Vagina (tissue), 2 donors: ENCODE results near the gene BCAS3. TPM values are rescaled to one million over a fixed set of nuclear protein-coding genes. Genes with fewer than 3 reads are reported as not detected.
A peak's percentile ranks its signal among the peaks of the same experiment; 100 is the strongest.

Experiments
- DNase-seq, 2 donors: peaks; one replicate each; pipeline ENCODE4 v3.0.0-alpha.2; 2017; ENCODE audit errors: extremely low spot score in 2 of 2
- H3K27ac ChIP-seq: fragments of 200-600 bp; sonication (generic); one replicate; pipeline ENCODE4 v1.5.1; 2019
- H3K27me3 ChIP-seq: fragments of 200-600 bp; sonication (generic); one replicate; pipeline ENCODE4 v1.5.1; 2019
- H3K36me3 ChIP-seq, 2 donors: fragments of 200-600 bp; sonication (generic); one replicate each; pipeline ENCODE4 v1.5.1; 2017 to 2019
- H3K4me1 ChIP-seq: fragments of 200-600 bp; sonication (generic); one replicate; pipeline ENCODE4 v1.5.1; 2019
- H3K4me3 ChIP-seq, 2 donors: fragments of 200-600 bp; sonication (generic); 1 replicate in 1 of 2; 2 replicates in 1 of 2; pipeline ENCODE4 v1.5.1; 2016 to 2019
- H3K9me3 ChIP-seq: fragments of 200-600 bp; sonication (generic); one replicate; pipeline ENCODE4 v1.5.1; 2019
- CTCF ChIP-seq, 3 experiments: fragments of 450-650 bp in 2 of 3; fragments of 200-600 bp in 1 of 3; sonication (generic) in 1 of 3; IDR thresholded peaks; one replicate each; pipeline ENCODE4 v1.5.1; 2017 to 2019; ENCODE audit warnings: antibody characterized with exemption in 3 of 3, mild to moderate bottlenecking in 2 of 3, moderate library complexity in 2 of 3
- POLR2A ChIP-seq, 2 donors: fragments of 450-650 bp; IDR thresholded peaks; one replicate each; pipeline ENCODE4 v1.6.1; 2017; ENCODE audit warnings: antibody characterized with exemption in 2 of 2, mild to moderate bottlenecking in 2 of 2, moderate library complexity in 2 of 2
- POLR2AphosphoS5 ChIP-seq, 2 donors: sonication (generic); formaldehyde crosslinking; IDR thresholded peaks; one replicate each; pipeline ENCODE4 v1.9.0; 2017; ENCODE audit warnings: antibody characterized with exemption in 2 of 2, mild to moderate bottlenecking in 2 of 2, low read depth in 1 of 2; ENCODE audit not compliant: insufficient read depth in 1 of 2
- intact Hi-C: fragments of 100-400 bp; cut with DNase I; formaldehyde crosslinking; loops from one replicate; pipeline ENCODE4 v1.15.1; 2023
- total RNA-seq: library from RNA; depleted of rRNA; stranded (reverse); fragments of >200 nt; gene quantifications from one replicate; pipeline ENCODE4 v1.2.3, GENCODE V29; 2016

BCAS3 gene
- total RNA-seq, 1 donor from 2014 or later: 33.1 TPM

- Histone ChIP-seq H3K9me3 (no peaks in the 10 kb centered on the region), H3K27ac (no peak overlapping the region), H3K4me1 (no peaks in the 10 kb centered on the region), H3K4me3 (no peak overlapping the region), H3K36me3 (no peaks in the 10 kb centered on the region), H3K27me3 (no peaks in the 10 kb centered on the region)
- no peak for DNase-seq
- TF ChIP-seq POLR2A (IDR thresholded peaks at IDR 0.05): no peak
- TF ChIP-seq POLR2AphosphoS5 (IDR thresholded peaks at IDR 0.05; ENCODE audit: insufficient read depth in 1 of 2, low read depth in 1 of 2): no peak
- TF ChIP-seq CTCF (IDR thresholded peaks at IDR 0.05): no peak
- intact Hi-C loops: no loop called here
Measured at GRCh38 chr17:61369751-61370150, 692.1 kb downstream of the BCAS3 start.

GRCh38 chr17:61371179-61371578, 693.5 kb downstream of the BCAS3 start:
- intact Hi-C loops: no loop called here

GRCh38 chr17:61371606-61372005, 694.0 kb downstream of the BCAS3 start:
- DNase-seq: no peak
- Histone ChIP-seq H3K9me3 (no peaks in the 10 kb centered on the region), H3K4me1 (no peaks in the 10 kb centered on the region), H3K4me3 (no peak overlapping the region), H3K36me3 (no peaks in the 10 kb centered on the region), H3K27ac (no peak overlapping the region), H3K27me3 (no peaks in the 10 kb centered on the region)
- intact Hi-C loops: no loop called here
- TF ChIP-seq CTCF (IDR thresholded peaks at IDR 0.05): no peak
- no peak for TF ChIP-seq POLR2A (IDR thresholded peaks at IDR 0.05)
- TF ChIP-seq POLR2AphosphoS5 (IDR thresholded peaks at IDR 0.05; ENCODE audit: insufficient read depth in 1 of 2, low read depth in 1 of 2): no peak

More at GRCh38 chr17:61371179-61371578, 693.5 kb downstream of the BCAS3 start:
- DNase-seq: no peak
- no peaks in the 10 kb centered on the region for H3K27me3 ChIP-seq
- no peaks in the 10 kb centered on the region for H3K36me3 ChIP-seq
- TF ChIP-seq CTCF (IDR thresholded peaks at IDR 0.05): no peak
- no peak for TF ChIP-seq POLR2A (IDR thresholded peaks at IDR 0.05)
- no peak for TF ChIP-seq POLR2AphosphoS5 (IDR thresholded peaks at IDR 0.05; ENCODE audit: insufficient read depth in 1 of 2, low read depth in 1 of 2)
- no peaks in the 10 kb centered on the region for H3K9me3 ChIP-seq
- no peaks in the 10 kb centered on the region for H3K4me1 ChIP-seq
- H3K4me3 ChIP-seq: no peak overlapping the region
- H3K27ac ChIP-seq: no peak overlapping the region

GRCh38 chr17:61372436-61372835, 694.8 kb downstream of the BCAS3 start:
- Histone ChIP-seq H3K9me3 (no peaks in the 10 kb centered on the region), H3K27ac (no peak overlapping the region), H3K4me3 (no peak overlapping the region), H3K27me3 (no peaks in the 10 kb centered on the region), H3K36me3 (no peaks in the 10 kb centered on the region), H3K4me1 (no peaks in the 10 kb centered on the region)
- intact Hi-C loops: no loop called here
- TF ChIP-seq POLR2AphosphoS5 (IDR thresholded peaks at IDR 0.05; ENCODE audit: insufficient read depth in 1 of 2, low read depth in 1 of 2) (no peak), CTCF (IDR thresholded peaks at IDR 0.05) (no peak), POLR2A (IDR thresholded peaks at IDR 0.05) (no peak)
- DNase-seq: no peak

GRCh38 chr17:61376931-61377838, 699.5 kb downstream of the BCAS3 start:
- DNase-seq: no peak
- TF ChIP-seq POLR2A (IDR thresholded peaks at IDR 0.05): no peak
- no peak for TF ChIP-seq CTCF (IDR thresholded peaks at IDR 0.05)
- TF ChIP-seq POLR2AphosphoS5 (IDR thresholded peaks at IDR 0.05; ENCODE audit: insufficient read depth in 1 of 2, low read depth in 1 of 2): no peak
- H3K9me3 ChIP-seq: no peaks in the 10 kb centered on the region
- intact Hi-C loops: no loop called here
- H3K36me3 ChIP-seq: no peaks in the 10 kb centered on the region
- peak overlapping the region; percentile 13 for H3K27ac ChIP-seq
- no peaks in the 10 kb centered on the region for H3K4me1 ChIP-seq
- H3K4me3 ChIP-seq: no peak overlapping the region
- no peaks in the 10 kb centered on the region for H3K27me3 ChIP-seq
